ENCODE measurements around the gene RPS27.

DNA sequence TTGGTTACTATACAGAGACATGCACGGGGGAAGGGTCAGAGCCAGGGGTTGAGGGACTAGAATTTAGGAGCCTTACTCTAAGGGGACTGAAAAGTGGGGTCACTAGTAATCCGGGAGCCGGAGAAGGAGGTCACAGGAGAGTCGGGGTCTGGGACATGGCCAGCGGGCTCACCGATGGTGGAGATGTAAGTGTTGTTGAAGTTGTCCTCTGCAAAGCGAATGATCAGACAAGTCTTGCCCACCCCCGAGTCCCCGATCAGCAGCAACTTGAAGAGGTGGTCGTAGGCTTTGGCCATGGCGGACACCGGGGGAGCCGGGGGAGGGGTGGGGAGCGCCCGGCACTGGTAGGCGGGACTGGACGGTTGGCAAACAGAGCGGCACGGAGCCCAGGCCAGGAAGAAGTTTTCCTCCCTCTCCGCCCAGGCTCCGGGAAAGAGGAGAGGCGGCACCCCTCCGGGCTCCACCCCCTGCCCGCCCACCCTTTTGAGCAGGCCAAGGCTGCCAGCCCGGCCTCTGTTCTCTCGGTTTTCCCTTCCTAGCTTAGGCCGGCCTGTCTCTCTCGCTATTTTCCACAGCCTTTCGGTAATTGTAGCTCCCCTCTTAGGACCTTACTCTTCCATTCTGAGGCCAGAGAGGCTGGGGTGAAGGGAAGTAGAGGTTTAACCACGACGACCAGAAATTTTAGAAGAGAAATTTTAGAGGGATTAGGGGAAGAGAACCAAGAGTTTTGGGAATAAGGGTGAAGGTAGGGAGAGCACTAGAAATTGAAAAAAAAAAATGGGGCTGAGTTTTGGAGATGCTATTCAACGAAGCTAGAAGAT lies 4.4 kb upstream of the RPS27 start, which contains the start of gene RAB13:
- TF ChIP-seq, protein P1, sequence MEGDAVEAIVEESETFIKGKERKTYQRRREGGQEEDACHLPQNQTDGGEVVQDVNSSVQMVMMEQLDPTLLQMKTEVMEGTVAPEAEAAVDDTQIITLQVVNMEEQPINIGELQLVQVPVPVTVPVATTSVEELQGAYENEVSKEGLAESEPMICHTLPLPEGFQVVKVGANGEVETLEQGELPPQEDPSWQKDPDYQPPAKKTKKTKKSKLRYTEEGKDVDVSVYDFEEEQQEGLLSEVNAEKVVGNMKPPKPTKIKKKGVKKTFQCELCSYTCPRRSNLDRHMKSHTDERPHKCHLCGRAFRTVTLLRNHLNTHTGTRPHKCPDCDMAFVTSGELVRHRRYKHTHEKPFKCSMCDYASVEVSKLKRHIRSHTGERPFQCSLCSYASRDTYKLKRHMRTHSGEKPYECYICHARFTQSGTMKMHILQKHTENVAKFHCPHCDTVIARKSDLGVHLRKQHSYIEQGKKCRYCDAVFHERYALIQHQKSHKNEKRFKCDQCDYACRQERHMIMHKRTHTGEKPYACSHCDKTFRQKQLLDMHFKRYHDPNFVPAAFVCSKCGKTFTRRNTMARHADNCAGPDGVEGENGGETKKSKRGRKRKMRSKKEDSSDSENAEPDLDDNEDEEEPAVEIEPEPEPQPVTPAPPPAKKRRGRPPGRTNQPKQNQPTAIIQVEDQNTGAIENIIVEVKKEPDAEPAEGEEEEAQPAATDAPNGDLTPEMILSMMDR (IDR thresholded peaks at IDR 0.05), result no peak
- peak in 2 of 3 donors; percentile 59 to 61 for TF ChIP-seq POLR2A (IDR thresholded peaks at IDR 0.05)
